Fibroblast of mammary gland (primary cell): ENCODE measurements around the gene ATN1.

ENCODE experiments used
- DNase-seq: peaks from one replicate; pipeline ENCODE4 v3.0.0-alpha.2; 2010; ENCODE audit warnings: low read depth
- H3K4me3 ChIP-seq: 2 replicates; pipeline ENCODE4 v1.5.1; 2011; ENCODE audit warnings: low read depth, mild to moderate bottlenecking, low read length, moderate library complexity; ENCODE audit not compliant: control insufficient read depth
- CTCF ChIP-seq: conservative IDR thresholded peaks from 2 replicates; pipeline ENCODE4 v1.5.1; 2011; ENCODE audit warnings: low read depth, low read length, inconsistent platforms; ENCODE audit not compliant: control insufficient read depth, insufficient read depth

ATN1 gene

GRCh38 chr12:6896846-6897435, 30.8 kb upstream of the ATN1 start:
- no peak overlapping the region for H3K4me3 ChIP-seq
- no peak for DNase-seq
- TF ChIP-seq CTCF, result no peak

GRCh38 chr12:6899427-6899826, 28.3 kb upstream of the ATN1 start:
- peak; percentile 31 for DNase-seq
- no peak for TF ChIP-seq CTCF
- H3K4me3 ChIP-seq, result no peak overlapping the region

- H3K4me3 ChIP-seq, result no peak overlapping the region
- DNase-seq, result peak; percentile 60
- TF ChIP-seq CTCF, result no peak
Observed at GRCh38 chr12:6899837-6900519, 27.8 kb upstream of the ATN1 start.

GRCh38 chr12:6902448-6902847, 25.3 kb upstream of the ATN1 start:
- TF ChIP-seq CTCF, result no peak
- H3K4me3 ChIP-seq, result no peak overlapping the region
- DNase-seq, result no peak

GRCh38 chr12:6903722-6904121, 24.0 kb upstream of the ATN1 start:
- no peak for DNase-seq
- H3K4me3 ChIP-seq, result no peak overlapping the region
- TF ChIP-seq CTCF, result no peak

GRCh38 chr12:6904280-6905276, 23.2 kb upstream of the ATN1 start, which contains the start of gene LRRC23:
Gene LRRC23, plus strand, starts transcription at chr12:6904822. Its CDS starts 812 bp downstream, at chr12:6905634.
- peak within 1 kb of the TSS; percentile 91 for H3K4me3 ChIP-seq
- TF ChIP-seq CTCF, result no peak
- peak; percentile 93 for DNase-seq
